GM08714 (cell line): ENCODE measurements around the gene YIPF5.

Source experiments
- H3K4me3 ChIP-seq: fragments of 200-500 bp; sonication (Bioruptor generic); 2 replicates; pipeline ENCODE4 v1.5.1; 2014; ENCODE audit warnings: mild to moderate bottlenecking, low read length, inconsistent platforms
- ZNF274 ChIP-seq: IDR thresholded peaks from 2 replicates; pipeline ENCODE4 v1.6.1; 2012; ENCODE audit warnings: mild to moderate bottlenecking, low read depth, low read length

The YIPF5 gene

DNA sequence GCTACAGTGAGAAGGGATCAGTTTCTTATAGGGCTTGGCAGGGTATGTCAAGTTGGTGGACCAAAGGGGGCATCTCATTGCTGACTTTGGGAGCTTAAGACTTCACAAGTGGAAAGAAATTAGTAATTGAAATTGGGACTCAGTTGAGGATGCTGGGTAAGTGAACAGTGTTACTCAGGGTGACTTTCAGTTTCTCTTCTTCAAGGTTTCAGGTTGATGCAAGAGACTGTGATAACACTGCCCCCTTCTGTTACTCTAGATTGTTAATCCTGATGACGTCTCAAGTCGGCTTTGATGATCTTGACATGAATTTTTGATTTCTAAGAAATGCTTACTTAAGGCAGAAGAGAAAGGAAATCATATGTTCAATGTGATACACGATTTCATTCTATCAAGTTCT lies 21.5 kb upstream of the YIPF5 start:
- TF ChIP-seq ZNF274: no peak
- H3K4me3 ChIP-seq: no peak overlapping the region

DNA sequence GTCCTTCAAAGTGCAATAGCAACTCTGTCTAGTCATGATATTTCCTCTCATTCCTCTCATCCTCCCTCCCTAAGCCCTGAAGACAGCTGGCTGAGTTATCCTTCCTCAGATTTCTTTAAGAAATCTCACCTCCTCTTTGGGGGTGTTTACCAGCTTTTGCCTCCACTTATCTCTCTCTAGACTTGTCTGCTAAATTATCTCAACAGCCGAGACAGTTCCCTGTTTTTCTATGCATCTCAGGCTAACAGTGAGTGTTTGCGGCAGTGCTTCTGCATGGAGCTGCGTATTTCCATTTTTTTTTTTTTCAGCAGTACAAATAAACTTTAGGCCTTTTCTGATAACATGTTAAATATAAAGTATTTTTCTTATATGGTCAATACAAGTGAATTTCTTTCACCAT lies 21.1 kb upstream of the YIPF5 start:
- H3K4me3 ChIP-seq: no peak overlapping the region; the same call in 1 of the 2 replicates
- TF ChIP-seq ZNF274: no peak

- no peak overlapping the region; the same call in 1 of the 2 replicates for H3K4me3 ChIP-seq
Observed at GRCh38 chr5:144189800-144190429, 19.5 kb upstream of the YIPF5 start.

GRCh38 chr5:144187699-144188294 lies 17.3 kb upstream of the YIPF5 start:
- H3K4me3 ChIP-seq: no peak overlapping the region
- no peak for TF ChIP-seq ZNF274

More at GRCh38 chr5:144189800-144190429, 19.5 kb upstream of the YIPF5 start:
- no peak for TF ChIP-seq ZNF274

DNA sequence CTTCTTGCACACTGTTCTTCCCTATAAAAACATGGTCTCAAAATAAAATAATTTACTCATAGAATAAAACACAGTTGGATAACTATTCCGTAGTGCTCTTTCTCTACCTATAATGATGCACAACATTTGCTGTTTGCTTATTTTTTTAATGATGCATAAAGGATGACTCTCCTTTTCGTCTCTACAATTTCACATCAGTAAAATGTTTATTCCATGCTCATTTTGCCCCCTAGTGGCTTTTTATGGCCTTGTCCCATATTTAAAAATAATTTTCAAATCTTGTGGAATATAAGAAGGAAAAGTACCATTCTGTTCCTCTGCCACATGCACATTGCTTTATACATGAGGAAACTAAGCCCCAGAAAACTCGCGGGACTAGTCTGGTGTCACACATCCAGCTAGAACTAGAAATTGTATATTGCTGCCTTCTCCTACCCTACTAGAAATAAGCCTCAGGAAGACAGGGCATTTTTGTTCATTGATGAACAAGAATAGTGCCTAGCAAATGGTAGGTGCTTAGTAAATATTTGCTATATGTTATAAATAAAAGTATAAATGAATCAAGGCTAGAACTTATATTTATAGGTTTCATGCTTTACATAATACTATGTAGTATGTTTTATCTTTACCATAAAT lies 12.9 kb upstream of the YIPF5 start:
- H3K4me3 ChIP-seq: no peak overlapping the region
- no peak for TF ChIP-seq ZNF274

DNA sequence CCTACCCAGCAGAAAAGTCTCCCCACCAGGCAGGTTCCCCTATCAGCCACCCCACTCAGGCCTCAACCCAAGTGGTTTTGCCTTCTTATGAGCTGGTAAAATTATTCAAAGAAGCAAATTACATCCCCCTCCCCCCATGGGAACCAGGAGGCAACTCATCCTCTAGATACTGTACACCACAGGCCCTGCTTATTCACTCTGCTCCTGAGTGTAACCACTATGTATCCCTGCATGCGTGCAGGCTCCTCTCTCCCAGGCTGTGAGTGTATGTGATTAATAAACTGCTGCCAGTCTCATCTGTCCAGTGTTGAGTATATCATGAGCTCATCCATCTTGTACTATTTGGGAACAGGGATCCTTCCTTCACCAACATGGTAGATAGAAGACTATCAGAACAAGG lies 8.8 kb upstream of the YIPF5 start:
- no peak overlapping the region for H3K4me3 ChIP-seq

GRCh38 chr5:144177548-144177947 lies 7.1 kb upstream of the YIPF5 start:
- no peak overlapping the region for H3K4me3 ChIP-seq
- no peak for TF ChIP-seq ZNF274

More for the DNA sequence above, 8.8 kb upstream of the YIPF5 start:
- no peak for TF ChIP-seq ZNF274

DNA sequence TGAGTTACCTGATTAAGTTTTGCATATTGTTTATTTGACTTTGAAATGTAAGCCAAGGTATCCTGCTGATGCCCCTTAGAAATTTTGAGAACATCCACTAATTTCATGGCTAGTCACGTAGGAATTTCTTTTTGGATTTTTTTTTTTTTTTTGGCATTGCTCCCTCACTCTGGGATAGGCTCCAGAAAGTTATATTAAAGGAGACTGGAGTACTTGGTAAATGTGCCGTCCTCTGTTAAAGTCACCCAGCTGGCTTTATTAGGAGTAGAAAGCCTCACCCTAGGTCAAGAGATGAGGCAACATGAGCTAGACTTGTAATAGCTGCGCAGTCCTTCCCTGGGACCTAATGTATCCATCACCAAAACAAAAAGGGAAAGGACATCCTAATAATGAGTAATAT lies 3.3 kb upstream of the YIPF5 start:
- H3K4me3 ChIP-seq: no peak overlapping the region
- TF ChIP-seq ZNF274: no peak

- no peak for TF ChIP-seq ZNF274
- H3K4me3 ChIP-seq: peak overlapping the region; percentile 90
Observed at GRCh38 chr5:144169904-144170275, 569 bp downstream of the YIPF5 start.

DNA sequence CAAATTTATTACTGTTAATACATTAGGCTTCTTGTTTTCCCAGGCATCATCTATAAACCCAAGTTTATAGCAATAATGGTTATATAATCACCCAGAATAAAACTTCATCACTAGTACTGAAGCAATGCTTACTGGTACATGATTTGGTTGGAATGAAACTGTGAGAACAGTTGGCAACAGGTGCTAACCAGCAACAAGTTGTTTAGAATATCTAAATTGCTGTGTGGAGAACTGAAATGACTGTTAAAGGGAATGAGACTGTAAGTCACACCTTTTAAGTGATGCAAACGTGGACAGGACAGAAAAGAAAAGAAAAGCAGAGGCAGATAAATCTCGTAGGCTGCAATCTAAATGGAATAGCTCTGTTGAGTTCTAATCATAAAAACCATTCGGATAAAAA lies 2.5 kb downstream of the YIPF5 start:
- no peak for TF ChIP-seq ZNF274
- H3K4me3 ChIP-seq: no peak overlapping the region

DNA sequence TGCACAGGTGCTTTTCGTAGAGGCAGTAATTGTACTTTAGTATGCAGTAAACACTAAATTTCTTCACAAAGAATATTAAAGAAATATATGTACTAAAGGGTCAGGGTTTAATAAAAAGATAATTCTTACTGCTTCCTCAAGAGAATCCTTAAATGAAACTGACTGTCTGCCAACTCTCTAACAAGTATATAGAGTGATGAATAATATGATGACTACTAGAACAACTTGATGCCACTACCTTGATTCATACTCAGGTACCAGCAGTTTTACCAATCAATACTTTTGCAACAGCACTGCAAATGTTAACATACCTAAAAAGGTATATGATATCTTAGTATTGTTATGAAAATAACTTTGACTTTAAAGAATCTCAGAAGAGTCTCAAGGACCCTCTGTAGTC lies 3.8 kb downstream of the YIPF5 start:
- TF ChIP-seq ZNF274: no peak
- no peak overlapping the region for H3K4me3 ChIP-seq

DNA sequence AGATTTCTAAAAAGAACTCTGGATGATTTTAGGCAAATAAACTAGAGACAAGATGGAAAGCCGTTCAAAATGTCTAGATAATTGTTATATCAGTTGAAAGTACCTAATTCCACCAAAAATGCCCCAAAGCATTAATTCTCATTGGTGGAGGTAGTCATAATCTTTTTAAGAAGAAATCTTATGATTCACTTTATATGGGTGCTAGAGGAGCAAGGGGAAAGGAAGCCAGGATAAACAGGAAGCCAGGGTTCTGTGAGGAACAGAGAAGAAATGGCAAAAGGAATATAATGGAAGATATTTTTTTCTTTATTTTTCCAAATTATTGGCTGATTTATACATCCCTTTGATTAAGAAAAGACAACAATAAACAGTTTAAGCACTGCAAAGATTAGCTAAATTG lies 7.8 kb downstream of the YIPF5 start:
- H3K4me3 ChIP-seq: no peak overlapping the region
- no peak for TF ChIP-seq ZNF274

DNA sequence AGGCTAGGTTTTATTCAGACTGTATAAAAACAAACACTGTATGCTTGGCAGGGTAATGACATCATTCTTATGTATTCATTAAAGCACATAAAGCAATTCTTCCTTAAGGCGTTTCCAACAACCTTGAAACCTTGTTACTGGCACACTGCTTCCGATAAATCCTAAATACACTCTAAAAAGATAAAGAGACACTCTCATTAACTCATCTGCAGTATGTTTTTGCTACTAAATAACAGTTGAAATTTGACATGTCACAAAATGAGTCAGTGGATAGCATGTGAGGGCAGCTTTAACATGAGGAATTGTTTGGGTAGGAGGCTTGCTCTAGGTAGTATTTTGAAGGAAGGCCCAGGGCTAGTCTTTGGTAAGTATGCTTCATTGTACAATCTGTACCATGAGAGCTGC lies 13.7 kb downstream of the YIPF5 start:
- H3K4me3 ChIP-seq: no peak overlapping the region
- no peak for TF ChIP-seq ZNF274

DNA sequence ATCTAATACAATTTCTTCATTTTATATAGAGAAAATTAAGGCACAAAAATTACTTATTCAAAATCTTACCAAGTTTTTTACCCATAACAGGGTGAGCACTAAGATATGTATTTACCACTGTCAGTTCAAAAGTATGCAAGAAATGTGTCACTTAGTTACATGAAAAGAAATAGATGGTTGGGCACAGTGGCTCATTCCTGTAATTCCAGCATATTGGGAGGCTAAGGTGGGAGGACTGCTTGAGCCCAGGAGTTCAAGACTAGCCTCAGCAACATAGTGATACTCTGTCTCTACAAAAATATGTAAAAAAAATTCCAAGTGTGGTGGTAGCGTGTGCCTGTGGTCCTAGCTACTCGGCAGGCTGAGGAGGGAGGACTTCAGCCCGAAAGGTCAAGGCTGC lies 19.4 kb downstream of the YIPF5 start:
- no peak for TF ChIP-seq ZNF274
- no peak overlapping the region for H3K4me3 ChIP-seq
